Ectodermal cell (in vitro differentiated cells): ENCODE data around the gene TGM3.

Experiments used
- H3K27ac ChIP-seq: 2 replicates; pipeline ENCODE4 v1.7.0; 2013; ENCODE audit warnings: mild to moderate bottlenecking, low read depth, low read length; ENCODE audit not compliant: insufficient read depth, poor library complexity, severe bottlenecking
- H3K27me3 ChIP-seq: 2 replicates; pipeline ENCODE4 v1.7.0; 2013; ENCODE audit warnings: mild to moderate bottlenecking, low read length; ENCODE audit not compliant: insufficient read depth, control insufficient read depth, poor library complexity, severe bottlenecking
- H3K36me3 ChIP-seq: one replicate; pipeline ENCODE4 v1.7.0; 2013; ENCODE audit warnings: low read length; ENCODE audit not compliant: control insufficient read depth, insufficient read depth
- H3K4me1 ChIP-seq: one replicate; pipeline ENCODE4 v1.7.0; 2013; ENCODE audit warnings: low read length; ENCODE audit not compliant: control insufficient read depth, insufficient read depth
- H3K4me3 ChIP-seq: 2 replicates; pipeline ENCODE4 v1.7.0; 2013; ENCODE audit warnings: low read depth, low read length, control low read depth; ENCODE audit not compliant: insufficient read depth
- H3K9me3 ChIP-seq: 2 replicates; pipeline ENCODE4 v1.7.0; 2013; ENCODE audit warnings: mild to moderate bottlenecking, low read length, moderate library complexity; ENCODE audit not compliant: control insufficient read depth
- WGBS, 2 experiments: methylation state at CpG; one replicate each; pipeline ENCODE4 v1.1.7; 2013; ENCODE audit warnings: missing lambda C conversion rate in 2 of 2; 5-methylcytosine and 5-hydroxymethylcytosine counted together

Gene TGM3

GRCh38 chr20:2295286-2295685, 515 bp upstream of the TGM3 start:
- Histone ChIP-seq H3K4me1 (peaks cover 28% of the 10 kb centered on the region), H3K27me3 (no peaks in the 10 kb centered on the region), H3K4me3 (no peak overlapping the region), H3K9me3 (no peaks in the 10 kb centered on the region), H3K36me3 (no peaks in the 10 kb centered on the region), H3K27ac (no peak overlapping the region)
- WGBS, 2 experiments = 80 to 83% methylated on average over 7 of the region's 7 CpGs

- WGBS, 2 experiments = 67 to 70% methylated on average over 5 of the region's 5 CpGs
- H3K9me3 ChIP-seq = no peaks in the 10 kb centered on the region
- peaks cover 28% of the 10 kb centered on the region for H3K4me1 ChIP-seq
- H3K27me3 ChIP-seq = no peaks in the 10 kb centered on the region
- H3K27ac ChIP-seq = no peak overlapping the region
- no peak overlapping the region for H3K4me3 ChIP-seq
- no peaks in the 10 kb centered on the region for H3K36me3 ChIP-seq
Observed at GRCh38 chr20:2296524-2297356, 939 bp downstream of the TGM3 start.

- WGBS, 2 experiments = 31 to 35% methylated on average over 7 of the region's 7 CpGs
- no peak overlapping the region for H3K4me3 ChIP-seq
- H3K27me3 ChIP-seq = no peaks in the 10 kb centered on the region
- H3K9me3 ChIP-seq = no peaks in the 10 kb centered on the region
- H3K4me1 ChIP-seq = peaks cover 28% of the 10 kb centered on the region
- H3K27ac ChIP-seq = no peak overlapping the region
- H3K36me3 ChIP-seq = no peaks in the 10 kb centered on the region
Observed at GRCh38 chr20:2297357-2297728, 1.5 kb downstream of the TGM3 start.

- Histone ChIP-seq H3K4me3 (no peak overlapping the region), H3K27ac (no peak overlapping the region), H3K9me3 (no peaks in the 10 kb centered on the region), H3K4me1 (peaks cover 28% of the 10 kb centered on the region), H3K36me3 (no peaks in the 10 kb centered on the region), H3K27me3 (no peaks in the 10 kb centered on the region)
- WGBS, 2 experiments = 97 to 98% methylated on average over 2 of the region's 2 CpGs
Observed at GRCh38 chr20:2298116-2298515, 2.3 kb downstream of the TGM3 start.

- Histone ChIP-seq H3K9me3 (no peaks in the 10 kb centered on the region), H3K27ac (no peak overlapping the region), H3K36me3 (no peaks in the 10 kb centered on the region), H3K4me1 (peaks cover 28% of the 10 kb centered on the region), H3K4me3 (no peak overlapping the region), H3K27me3 (no peaks in the 10 kb centered on the region)
- WGBS, 2 experiments = 92 to 97% methylated on average over 5 of the region's 5 CpGs
Observed at GRCh38 chr20:2298701-2299100, 2.9 kb downstream of the TGM3 start.

- Histone ChIP-seq H3K27me3 (no peaks in the 10 kb centered on the region), H3K9me3 (no peaks in the 10 kb centered on the region), H3K4me1 (peaks cover 28% of the 10 kb centered on the region), H3K36me3 (no peaks in the 10 kb centered on the region), H3K27ac (no peak overlapping the region), H3K4me3 (no peak overlapping the region)
- WGBS, 2 experiments = 68 to 80% methylated on average over 8 to 9 of the region's 9 CpGs
Observed at GRCh38 chr20:2299301-2299700, 3.5 kb downstream of the TGM3 start.

- Histone ChIP-seq H3K36me3 (no peaks in the 10 kb centered on the region), H3K4me1 (peaks cover 28% of the 10 kb centered on the region), H3K9me3 (no peaks in the 10 kb centered on the region), H3K27me3 (no peaks in the 10 kb centered on the region), H3K27ac (no peak overlapping the region), H3K4me3 (no peak overlapping the region)
Observed at GRCh38 chr20:2300002-2300401, 4.2 kb downstream of the TGM3 start.

- Histone ChIP-seq H3K36me3 (no peaks in the 10 kb centered on the region), H3K4me3 (no peak overlapping the region), H3K27me3 (no peaks in the 10 kb centered on the region), H3K4me1 (peaks cover 28% of the 10 kb centered on the region), H3K27ac (no peak overlapping the region), H3K9me3 (no peaks in the 10 kb centered on the region)
- WGBS, 2 experiments = 91 to 98% methylated on average over 3 of the region's 3 CpGs
Observed at GRCh38 chr20:2300420-2300819, 4.6 kb downstream of the TGM3 start.

- peaks cover 20% of the 10 kb centered on the region for H3K4me1 ChIP-seq
- WGBS, 2 experiments = 82 to 83% methylated on average over 5 of the region's 5 CpGs
- H3K27me3 ChIP-seq = no peaks in the 10 kb centered on the region
- H3K9me3 ChIP-seq = no peaks in the 10 kb centered on the region
- no peak overlapping the region for H3K27ac ChIP-seq
- H3K36me3 ChIP-seq = no peaks in the 10 kb centered on the region
- no peak overlapping the region for H3K4me3 ChIP-seq
Observed at GRCh38 chr20:2301164-2301622, 5.4 kb downstream of the TGM3 start.

- H3K27me3 ChIP-seq = no peaks in the 10 kb centered on the region
- no peaks in the 10 kb centered on the region for H3K36me3 ChIP-seq
- no peak overlapping the region for H3K4me3 ChIP-seq
- no peak overlapping the region for H3K27ac ChIP-seq
- no peaks in the 10 kb centered on the region for H3K9me3 ChIP-seq
- WGBS, 2 experiments = 70 to 73% methylated on average over 9 of the region's 9 CpGs
- H3K4me1 ChIP-seq = peaks cover 8% of the 10 kb centered on the region
Observed at GRCh38 chr20:2302384-2303060, 6.7 kb downstream of the TGM3 start.
